ENCODE measurements around the gene DNAJC4. TPM values are rescaled to one million over a fixed set of nuclear protein-coding genes. Genes with fewer than 3 reads are reported as not detected.

Gene DNAJC4
- total RNA-seq, 3 donors from 2014 or later: 23.6 to 33.5 (median 32.6) TPM

DNA sequence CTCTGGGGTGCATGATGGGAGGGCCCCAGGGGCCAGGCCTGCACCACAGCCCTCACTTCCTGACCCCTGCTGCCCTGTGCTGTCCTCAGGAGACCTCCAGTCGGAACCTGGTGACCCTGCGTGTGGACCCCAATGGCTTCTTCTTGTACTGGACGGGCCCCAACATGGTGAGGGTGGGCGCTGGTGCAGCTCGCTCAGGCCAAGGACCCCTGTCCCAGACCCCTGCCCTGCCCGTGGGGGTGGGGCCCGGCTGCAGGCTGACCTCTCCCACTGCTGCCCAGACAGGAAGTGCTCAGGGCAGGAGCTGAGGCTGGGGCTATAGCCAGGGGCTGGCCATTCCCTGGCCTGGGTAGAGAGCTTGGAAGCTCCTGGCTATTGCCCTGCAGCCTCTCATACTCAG, 24.0 kb downstream of the DNAJC4 start:
- Histone ChIP-seq H3K4me3 (no peak overlapping the region), H3K27me3 (no peaks in the 10 kb centered on the region), H3K27ac (no peak overlapping the region), H3K4me1 (peaks cover 8 to 9% of the 10 kb centered on the region in 2 donors), H3K9me3 (no peaks in the 10 kb centered on the region), H3K36me3 (no peaks in the 10 kb centered on the region)
- no peak for TF ChIP-seq POLR2AphosphoS5 (IDR thresholded peaks at IDR 0.05)
- no peak for TF ChIP-seq POLR2A (IDR thresholded peaks at IDR 0.05)
- no peak for TF ChIP-seq CTCF (IDR thresholded peaks at IDR 0.05)
- no peak for DNase-seq (ENCODE audit: low spot score in 2 of 2)
- intact Hi-C loops (cut with DNase I; ENCODE audit: low total_unique reads): no loop called here

- TF ChIP-seq POLR2AphosphoS5 (IDR thresholded peaks at IDR 0.05) (no peak), CTCF (IDR thresholded peaks at IDR 0.05) (no peak), POLR2A (IDR thresholded peaks at IDR 0.05) (no peak)
Measured at GRCh38 chr11:64255135-64256128, 25.1 kb downstream of the DNAJC4 start.

DNA sequence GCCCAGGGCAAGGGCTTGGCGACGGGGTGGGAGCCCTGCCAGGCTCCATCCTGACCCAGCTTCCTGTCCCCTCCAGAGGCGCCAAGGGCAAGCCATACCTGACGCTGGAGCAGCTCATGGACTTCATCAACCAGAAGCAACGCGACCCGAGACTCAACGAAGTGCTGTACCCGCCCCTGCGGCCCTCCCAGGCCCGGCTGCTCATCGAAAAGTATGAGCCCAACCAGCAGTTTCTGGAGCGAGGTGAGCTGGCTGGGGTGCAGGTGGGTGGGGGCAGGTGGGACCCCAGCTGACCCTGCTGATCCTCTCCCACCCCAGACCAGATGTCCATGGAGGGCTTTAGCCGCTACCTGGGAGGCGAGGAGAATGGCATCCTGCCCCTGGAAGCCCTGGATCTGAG, 26.0 kb downstream of the DNAJC4 start:
- H3K4me1 ChIP-seq: peaks cover 8 to 9% of the 10 kb centered on the region in 2 donors
- TF ChIP-seq POLR2AphosphoS5 (IDR thresholded peaks at IDR 0.05) (no peak), CTCF (IDR thresholded peaks at IDR 0.05) (no peak), POLR2A (IDR thresholded peaks at IDR 0.05) (no peak)
- no peak overlapping the region for H3K27ac ChIP-seq
- no peaks in the 10 kb centered on the region for H3K27me3 ChIP-seq
- intact Hi-C loops (cut with DNase I; ENCODE audit: low total_unique reads): no loop called here
- H3K9me3 ChIP-seq: no peaks in the 10 kb centered on the region
- H3K36me3 ChIP-seq: no peaks in the 10 kb centered on the region
- no peak overlapping the region for H3K4me3 ChIP-seq
- DNase-seq (ENCODE audit: low spot score in 2 of 2): no peak

More at GRCh38 chr11:64255135-64256128, 25.1 kb downstream of the DNAJC4 start:
- intact Hi-C loops (cut with DNase I; ENCODE audit: low total_unique reads): no loop called here
- H3K27me3 ChIP-seq: no peaks in the 10 kb centered on the region
- no peak for DNase-seq (ENCODE audit: low spot score in 2 of 2)
- H3K4me1 ChIP-seq: peaks cover 8 to 9% of the 10 kb centered on the region in 2 donors
- H3K4me3 ChIP-seq: no peak overlapping the region
- no peaks in the 10 kb centered on the region for H3K36me3 ChIP-seq
- H3K9me3 ChIP-seq: no peaks in the 10 kb centered on the region
- H3K27ac ChIP-seq: no peak overlapping the region

DNA sequence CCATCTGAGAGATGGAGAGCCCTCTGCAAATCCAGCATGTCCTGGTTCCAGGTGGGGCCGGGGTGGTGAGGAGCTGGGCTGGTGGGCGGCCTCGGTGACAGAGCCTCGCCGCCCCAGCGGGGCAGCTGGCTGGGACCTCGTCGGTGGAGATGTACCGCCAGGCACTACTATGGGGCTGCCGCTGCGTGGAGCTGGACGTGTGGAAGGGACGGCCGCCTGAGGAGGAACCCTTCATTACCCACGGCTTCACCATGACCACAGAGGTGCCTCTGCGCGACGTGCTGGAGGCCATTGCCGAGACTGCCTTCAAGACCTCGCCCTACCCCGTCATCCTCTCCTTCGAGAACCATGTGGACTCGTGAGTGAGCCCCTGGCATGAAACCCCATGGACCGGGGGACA, 28.0 kb downstream of the DNAJC4 start:
- no peak for DNase-seq (ENCODE audit: low spot score in 2 of 2)
- Histone ChIP-seq H3K9me3 (no peaks in the 10 kb centered on the region), H3K4me3 (no peak overlapping the region), H3K27ac (no peak overlapping the region), H3K36me3 (no peaks in the 10 kb centered on the region), H3K27me3 (no peaks in the 10 kb centered on the region), H3K4me1 (no peaks in the 10 kb centered on the region)
- intact Hi-C loops (cut with DNase I; ENCODE audit: low total_unique reads): no loop called here
- TF ChIP-seq POLR2AphosphoS5 (IDR thresholded peaks at IDR 0.05) (no peak), CTCF (IDR thresholded peaks at IDR 0.05) (no peak), POLR2A (IDR thresholded peaks at IDR 0.05) (no peak)

DNA sequence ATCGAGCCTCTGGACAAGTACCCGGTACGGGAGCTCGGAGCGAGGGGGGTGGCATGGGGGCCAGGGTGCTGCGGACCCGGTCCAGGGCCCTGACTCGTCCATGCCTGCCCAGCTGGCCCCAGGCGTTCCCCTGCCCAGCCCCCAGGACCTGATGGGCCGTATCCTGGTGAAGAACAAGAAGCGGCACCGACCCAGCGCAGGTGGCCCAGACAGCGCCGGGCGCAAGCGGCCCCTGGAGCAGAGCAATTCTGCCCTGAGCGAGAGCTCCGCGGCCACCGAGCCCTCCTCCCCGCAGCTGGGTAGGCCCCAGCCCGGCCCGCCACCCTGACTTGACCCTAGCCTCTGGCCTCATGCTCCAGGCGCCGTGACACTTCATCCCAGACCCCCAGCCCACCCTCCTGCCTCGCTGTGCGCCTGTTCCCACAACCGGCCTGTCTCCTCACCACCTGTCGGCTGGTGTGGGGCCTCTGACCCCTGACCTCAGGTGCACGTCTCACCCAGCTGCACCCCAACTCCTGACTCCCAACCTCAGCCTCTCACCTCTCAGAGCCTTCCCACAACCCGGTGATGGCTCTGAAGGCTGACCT, 28.7 kb downstream of the DNAJC4 start:
- intact Hi-C loops (cut with DNase I; ENCODE audit: low total_unique reads): no loop called here
- DNase-seq (ENCODE audit: low spot score in 2 of 2): no peak

More for the DNA sequence above, 28.7 kb downstream of the DNAJC4 start:
- Histone ChIP-seq H3K27ac (no peak overlapping the region), H3K27me3 (no peaks in the 10 kb centered on the region), H3K4me3 (no peak overlapping the region), H3K36me3 (no peaks in the 10 kb centered on the region), H3K4me1 (no peaks in the 10 kb centered on the region), H3K9me3 (no peaks in the 10 kb centered on the region)
- TF ChIP-seq CTCF (IDR thresholded peaks at IDR 0.05) (no peak), POLR2AphosphoS5 (IDR thresholded peaks at IDR 0.05) (no peak), POLR2A (IDR thresholded peaks at IDR 0.05) (no peak)
